Astrocyte (in vitro differentiated cells and primary cell): ENCODE results near the gene THUMPD1. TPM values are rescaled to one million over a fixed set of nuclear protein-coding genes. Genes with fewer than 3 reads are reported as not detected.

Source experiments
- DNase-seq: peaks from one replicate; pipeline ENCODE4 v3.0.0-alpha.2; 2010; ENCODE audit warnings: low read depth
- FAIRE-seq: peaks from 2 replicates; lab custom pipeline; 2011; peaks lifted over from hg19 to GRCh38; lab: Jason Lieb, UNC
- H2AFZ ChIP-seq: 2 replicates; pipeline ENCODE4 v1.6.0; 2012; ENCODE audit warnings: low read depth, low read length, inconsistent platforms
- H3K27ac ChIP-seq: 2 replicates; pipeline ENCODE4 v1.5.1; 2011; ENCODE audit warnings: low read depth, low read length, inconsistent platforms
- H3K27me3 ChIP-seq: 2 replicates; pipeline ENCODE4 v1.6.0; 2011; ENCODE audit warnings: low read length, inconsistent platforms; ENCODE audit not compliant: insufficient read depth
- H3K36me3 ChIP-seq: 2 replicates; pipeline ENCODE4 v1.5.1; 2011; ENCODE audit warnings: low read length, inconsistent platforms; ENCODE audit not compliant: insufficient read depth
- H3K4me1 ChIP-seq: 2 replicates; pipeline ENCODE4 v1.5.1; 2011; ENCODE audit warnings: low read length, inconsistent platforms; ENCODE audit not compliant: insufficient read depth
- H3K4me2 ChIP-seq: 2 replicates; pipeline ENCODE4 v1.6.0; 2012; ENCODE audit warnings: low read length, inconsistent platforms
- H3K4me3 ChIP-seq: 2 replicates; pipeline ENCODE4 v1.5.1; 2011; ENCODE audit warnings: low read depth, mild to moderate bottlenecking, low read length, inconsistent platforms; ENCODE audit not compliant: insufficient read depth
- H3K79me2 ChIP-seq: 2 replicates; pipeline ENCODE4 v1.6.0; 2012; ENCODE audit warnings: mild to moderate bottlenecking, low read length, inconsistent platforms; ENCODE audit not compliant: insufficient read depth
- H3K9ac ChIP-seq: 2 replicates; pipeline ENCODE4 v1.6.0; 2012; ENCODE audit warnings: mild to moderate bottlenecking, low read length, inconsistent platforms
- H3K9me3 ChIP-seq: 2 replicates; pipeline ENCODE4 v1.5.1; 2012; ENCODE audit warnings: low read depth, mild to moderate bottlenecking, low read length, inconsistent platforms; ENCODE audit not compliant: insufficient read depth
- H4K20me1 ChIP-seq: 2 replicates; pipeline ENCODE4 v1.6.0; 2012; ENCODE audit warnings: low read length, inconsistent platforms; ENCODE audit not compliant: insufficient read depth
- H3K27ac Mint-ChIP-seq: one replicate; pipeline ENCODE4 v1.8.0; 2021; ENCODE audit warnings: mild to moderate bottlenecking, mixed read lengths; ENCODE audit not compliant: unreplicated experiment
- H3K27me3 Mint-ChIP-seq: one replicate; pipeline ENCODE4 v1.8.0; 2021; ENCODE audit warnings: low read depth, mixed read lengths; ENCODE audit not compliant: unreplicated experiment
- H3K36me3 Mint-ChIP-seq: one replicate; pipeline ENCODE4 v1.8.0; 2021; ENCODE audit warnings: low read depth, mixed read lengths; ENCODE audit not compliant: unreplicated experiment
- H3K4me1 Mint-ChIP-seq: one replicate; pipeline ENCODE4 v1.8.0; 2021; ENCODE audit warnings: low read depth, mixed read lengths; ENCODE audit not compliant: unreplicated experiment
- H3K4me3 Mint-ChIP-seq: one replicate; pipeline ENCODE4 v1.8.0; 2021; ENCODE audit warnings: mild to moderate bottlenecking, moderate library complexity, mixed read lengths; ENCODE audit not compliant: unreplicated experiment
- H3K9me3 Mint-ChIP-seq: one replicate; pipeline ENCODE4 v1.8.0; 2021; ENCODE audit warnings: mild to moderate bottlenecking, mixed read lengths; ENCODE audit not compliant: unreplicated experiment
- CTCF ChIP-seq: IDR thresholded peaks from 2 replicates; pipeline ENCODE4 v1.5.1; 2011; ENCODE audit warnings: low read depth, mild to moderate bottlenecking, inconsistent platforms, low read length, moderate library complexity; ENCODE audit not compliant: insufficient read depth
- EZH2 ChIP-seq: IDR thresholded peaks from 2 replicates; pipeline ENCODE4 v1.6.1; 2012; ENCODE audit warnings: mild to moderate bottlenecking, low read length, inconsistent platforms; ENCODE audit not compliant: insufficient read depth
- total RNA-seq: library from RNA; stranded (reverse); gene quantifications from 2 replicates; pipeline ENCODE4 v1.2.1, GENCODE V29; 2021

Gene THUMPD1
- total RNA-seq, 1 donor from 2014 or later: 28.6 TPM

- Histone ChIP-seq H3K36me3 (no peaks in the 10 kb centered on the region), H3K27me3 (peaks cover 2% of the 10 kb centered on the region), H3K4me3 (peak within 1 kb of the TSS; percentile 63), H4K20me1 (no peaks in the 10 kb centered on the region), H3K27ac (no peak within 1 kb of the TSS), H3K4me2 (peak within 1 kb of the TSS; percentile 83), H3K9ac (no peak within 1 kb of the TSS), H3K79me2 (no peaks in the 10 kb centered on the region), H2AFZ (peak within 1 kb of the TSS; percentile 54), H3K9me3 (no peaks in the 10 kb centered on the region), H3K4me1 (peaks cover 3% of the 10 kb centered on the region)
- TF ChIP-seq CTCF (no peak), EZH2 (no peak)
- Mint-ChIP-seq H3K36me3 (no peaks in the 10 kb centered on the region), H3K27me3 (no peaks in the 10 kb centered on the region), H3K4me1 (no peaks in the 10 kb centered on the region), H3K4me3 (peak within 1 kb of the TSS; percentile 66), H3K9me3 (peaks cover 2% of the 10 kb centered on the region), H3K27ac (no peak within 1 kb of the TSS)
- FAIRE-seq (no peak), DNase-seq (peak; percentile 63)
Observed at GRCh38 chr16:20763461-20764232, 22.0 kb upstream of the THUMPD1 start, which contains the start of gene ACSM3. Gene ACSM3, plus strand, starts transcription at chr16:20764014. Its CDS starts 6,021 bp downstream, at chr16:20770035.

GRCh38 chr16:20762404-20763123 lies 20.9 kb upstream of the THUMPD1 start:
- DNase-seq: no peak
- Histone ChIP-seq H3K9me3 (no peaks in the 10 kb centered on the region), H3K4me2 (no peak overlapping the region), H3K4me3 (no peak overlapping the region), H4K20me1 (no peaks in the 10 kb centered on the region), H3K9ac (no peak overlapping the region), H3K4me1 (peaks cover 3% of the 10 kb centered on the region), H3K79me2 (no peaks in the 10 kb centered on the region), H2AFZ (no peak overlapping the region), H3K27me3 (no peaks in the 10 kb centered on the region), H3K36me3 (no peaks in the 10 kb centered on the region), H3K27ac (no peak overlapping the region)
- H3K9me3 Mint-ChIP-seq: peaks cover 2% of the 10 kb centered on the region
- H3K4me3 Mint-ChIP-seq: no peak overlapping the region
- H3K4me1 Mint-ChIP-seq: no peaks in the 10 kb centered on the region
- TF ChIP-seq EZH2 (no peak), CTCF (no peak)
- no peaks in the 10 kb centered on the region for H3K36me3 Mint-ChIP-seq
- no peak overlapping the region for H3K27ac Mint-ChIP-seq
- H3K27me3 Mint-ChIP-seq: no peaks in the 10 kb centered on the region
- FAIRE-seq: no peak
